ENCODE measurements around the gene MCTS1. TPM values are rescaled to one million over a fixed set of nuclear protein-coding genes. Genes with fewer than 3 reads are reported as not detected.

MCTS1 gene
- total RNA-seq, 1 experiment from 2014 or later = 27.7 TPM

GRCh38 chrX:120568035-120568434 is 35.9 kb upstream of the MCTS1 start:
- Histone ChIP-seq H3K79me1 (ENCODE audit: insufficient read depth, low read depth, low read length, poor library complexity, severe bottlenecking) (no peaks in the 10 kb centered on the region), H3K18ac (ENCODE audit: insufficient read length, low read depth, low read length) (no peak overlapping the region), H4K91ac (ENCODE audit: insufficient read length, low read depth, low read length) (no peak overlapping the region), H3K79me2 (ENCODE audit: insufficient read depth, low read length) (no peaks in the 10 kb centered on the region), H3K9ac (ENCODE audit: extremely low read depth, insufficient read length, low read length) (no peak overlapping the region), H2BK20ac (ENCODE audit: low read depth, low read length, poor library complexity, severe bottlenecking) (no peak overlapping the region), H2AFZ (ENCODE audit: low read length) (no peak overlapping the region), H3K9me3 (ENCODE audit: control insufficient read depth, low read depth, low read length) (peaks cover 21% of the 10 kb centered on the region), H3K27ac (ENCODE audit: insufficient read length, low read depth, low read length) (no peak overlapping the region), H3T11ph (ENCODE audit: low read length) (no peak overlapping the region), H4K20me1 (ENCODE audit: control insufficient read depth, insufficient read depth, insufficient read length) (no peaks in the 10 kb centered on the region), H3K14ac (ENCODE audit: insufficient read depth, low read length) (no peak overlapping the region), H4K8ac (replicated peaks; ENCODE audit: insufficient read length, low read depth, low read length) (no peak overlapping the region), H3K4me1 (ENCODE audit: insufficient read depth, low read length) (no peaks in the 10 kb centered on the region), H2AK5ac (ENCODE audit: insufficient read length, low read length) (no peak overlapping the region), H2BK120ac (ENCODE audit: low read depth, low read length, poor library complexity, severe bottlenecking) (no peak overlapping the region), H3K23me2 (ENCODE audit: insufficient read length, low read depth, low read length, poor library complexity, severe bottlenecking) (no peaks in the 10 kb centered on the region), H2BK12ac (ENCODE audit: insufficient read length, low read depth, low read length) (no peak overlapping the region), H3K56ac (ENCODE audit: insufficient read length, low read depth, low read length) (no peak overlapping the region), H3K4ac (ENCODE audit: low read depth, low read length) (no peak overlapping the region), H2BK5ac (ENCODE audit: insufficient read length, low read length) (no peak overlapping the region), H3K27me3 (ENCODE audit: insufficient read depth, low read length) (no peaks in the 10 kb centered on the region), H4K5ac (ENCODE audit: insufficient read length, low read depth, low read length) (no peak overlapping the region), H2BK15ac (ENCODE audit: low read depth, low read length) (no peak overlapping the region), H3K23ac (ENCODE audit: insufficient read length, low read depth, low read length) (no peak overlapping the region), H3K4me2 (ENCODE audit: insufficient read depth, insufficient read length, low read length) (no peak overlapping the region)
- Mint-ChIP-seq H3K36me3 (ENCODE audit: insufficient read depth in 1 of 3, low read depth in 3 of 3) (no peaks in the 10 kb centered on the region; a peak in 1 of 7 replicates), H3K27ac (no peak overlapping the region), H3K4me1 (no peaks in the 10 kb centered on the region), H3K4me3 (no peak overlapping the region), H3K9me3 (peaks cover 52 to 56% of the 10 kb centered on the region in 2 experiments), H3K27me3 (ENCODE audit: low read depth) (no peaks in the 10 kb centered on the region)
- DNase-seq = no peak
- no peak for TF ChIP-seq CTCF (conservative IDR thresholded peaks at IDR 0.05)
